ENCODE data around the gene AKAP6. TPM values are rescaled to one million over a fixed set of nuclear protein-coding genes. Genes with fewer than 3 reads are reported as not detected.

AKAP6 gene
- total RNA-seq, 1 experiment from 2014 or later, result 1.1 TPM

- no peak overlapping the region for H3K23ac ChIP-seq (ENCODE audit: insufficient read length, low read depth, low read length)
- no peaks in the 10 kb centered on the region for H3K36me3 Mint-ChIP-seq (ENCODE audit: insufficient read depth in 1 of 3, low read depth in 3 of 3)
- H3K4ac ChIP-seq (ENCODE audit: low read depth, low read length), result no peak overlapping the region
- no CpG with 5 or more reads among the region's 5 CpGs for WGBS (ENCODE audit: extremely low coverage, insufficient read length, low lambda C conversion rate)
- no peak overlapping the region for H2AFZ ChIP-seq (ENCODE audit: low read length)
- H3K79me2 ChIP-seq (ENCODE audit: insufficient read depth, low read length), result no peaks in the 10 kb centered on the region
- H3K27me3 Mint-ChIP-seq (ENCODE audit: low read depth), result no peaks in the 10 kb centered on the region
- H2BK5ac ChIP-seq (ENCODE audit: insufficient read length, low read length), result no peak overlapping the region
- no peak overlapping the region for H3K18ac ChIP-seq (ENCODE audit: insufficient read length, low read depth, low read length)
- H2BK120ac ChIP-seq (ENCODE audit: low read depth, low read length, poor library complexity, severe bottlenecking), result no peak overlapping the region
- peaks cover 10 to 11% of the 10 kb centered on the region in 2 experiments for H3K4me1 Mint-ChIP-seq
- H3K9me3 Mint-ChIP-seq, result peaks cover 0 to 3% of the 10 kb centered on the region in 2 experiments; a peak in 1 of 5 replicates
- H4K8ac ChIP-seq (replicated peaks; ENCODE audit: insufficient read length, low read depth, low read length), result no peak overlapping the region
- no peak overlapping the region for H2BK20ac ChIP-seq (ENCODE audit: low read depth, low read length, poor library complexity, severe bottlenecking)
- H3K23me2 ChIP-seq (ENCODE audit: insufficient read length, low read depth, low read length, poor library complexity, severe bottlenecking), result no peaks in the 10 kb centered on the region
- H2BK15ac ChIP-seq (ENCODE audit: low read depth, low read length), result no peak overlapping the region
- no peak overlapping the region for H2BK12ac ChIP-seq (ENCODE audit: insufficient read length, low read depth, low read length)
- H3K4me1 ChIP-seq (ENCODE audit: insufficient read depth, low read length), result no peaks in the 10 kb centered on the region
- H3K56ac ChIP-seq (ENCODE audit: insufficient read length, low read depth, low read length), result no peak overlapping the region
- H3K27me3 ChIP-seq (ENCODE audit: insufficient read depth, low read length), result no peaks in the 10 kb centered on the region
- H2AK5ac ChIP-seq (ENCODE audit: insufficient read length, low read length), result no peak overlapping the region
- H3K9ac ChIP-seq (ENCODE audit: extremely low read depth, insufficient read length, low read length), result no peak overlapping the region
- no peaks in the 10 kb centered on the region for H4K20me1 ChIP-seq (ENCODE audit: control insufficient read depth, insufficient read depth, insufficient read length)
- H4K5ac ChIP-seq (ENCODE audit: insufficient read length, low read depth, low read length), result no peak overlapping the region
- DNase-seq, result no peak
- no peak overlapping the region for H3K27ac ChIP-seq (ENCODE audit: insufficient read length, low read depth, low read length)
- H3K27ac Mint-ChIP-seq, result no peak overlapping the region; a peak in 1 of 7 replicates
- H3K79me1 ChIP-seq (ENCODE audit: insufficient read depth, low read depth, low read length, poor library complexity, severe bottlenecking), result no peaks in the 10 kb centered on the region
- no peak overlapping the region for H3K4me3 Mint-ChIP-seq
- no peak for TF ChIP-seq CTCF (conservative IDR thresholded peaks at IDR 0.05)
- no peak overlapping the region for H3K14ac ChIP-seq (ENCODE audit: insufficient read depth, low read length)
- no peaks in the 10 kb centered on the region for H3K9me3 ChIP-seq (ENCODE audit: control insufficient read depth, low read depth, low read length)
- no peak overlapping the region for H3T11ph ChIP-seq (ENCODE audit: low read length)
- no peak overlapping the region for H3K4me2 ChIP-seq (ENCODE audit: insufficient read depth, insufficient read length, low read length)
- H4K91ac ChIP-seq (ENCODE audit: insufficient read length, low read depth, low read length), result no peak overlapping the region
Observed at GRCh38 chr14:32738206-32738871, 409.2 kb downstream of the AKAP6 start.

Measured in H9 (cell line).